Measurements from ENCODE around the gene ARID4A. TPM values are rescaled to one million over a fixed set of nuclear protein-coding genes. Genes with fewer than 3 reads are reported as not detected.

Gene ARID4A
- total RNA-seq, 1 donor = 14.5 TPM

DNA sequence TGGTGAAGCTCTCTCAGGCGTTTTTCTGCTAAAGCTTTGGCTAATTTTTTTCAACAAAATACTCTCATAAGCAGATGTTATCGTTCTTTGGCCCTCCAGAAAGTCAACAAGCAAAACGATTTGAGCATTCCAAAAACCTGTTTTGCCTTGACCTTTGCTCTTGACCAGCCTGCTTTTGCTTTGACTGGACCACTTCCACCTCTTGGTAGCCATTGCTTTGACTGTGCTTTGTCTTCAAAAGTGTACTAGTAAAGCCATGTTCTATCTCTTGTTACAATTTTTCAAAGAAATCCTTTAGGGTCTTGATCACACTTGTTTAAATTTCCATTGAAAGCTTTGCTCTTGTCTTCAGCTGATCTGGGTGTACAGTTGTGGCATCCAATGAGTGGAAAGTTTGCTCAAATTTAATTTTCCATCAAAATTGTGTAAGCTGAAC, 10.7 kb upstream of the ARID4A start:
- peaks cover 82% of the 10 kb centered on the region for H3K36me3 ChIP-seq (ENCODE audit: insufficient read depth, low read length)
- no peak for DNase-seq (ENCODE audit: insufficient read length, low spot score, missing footprints)

DNA sequence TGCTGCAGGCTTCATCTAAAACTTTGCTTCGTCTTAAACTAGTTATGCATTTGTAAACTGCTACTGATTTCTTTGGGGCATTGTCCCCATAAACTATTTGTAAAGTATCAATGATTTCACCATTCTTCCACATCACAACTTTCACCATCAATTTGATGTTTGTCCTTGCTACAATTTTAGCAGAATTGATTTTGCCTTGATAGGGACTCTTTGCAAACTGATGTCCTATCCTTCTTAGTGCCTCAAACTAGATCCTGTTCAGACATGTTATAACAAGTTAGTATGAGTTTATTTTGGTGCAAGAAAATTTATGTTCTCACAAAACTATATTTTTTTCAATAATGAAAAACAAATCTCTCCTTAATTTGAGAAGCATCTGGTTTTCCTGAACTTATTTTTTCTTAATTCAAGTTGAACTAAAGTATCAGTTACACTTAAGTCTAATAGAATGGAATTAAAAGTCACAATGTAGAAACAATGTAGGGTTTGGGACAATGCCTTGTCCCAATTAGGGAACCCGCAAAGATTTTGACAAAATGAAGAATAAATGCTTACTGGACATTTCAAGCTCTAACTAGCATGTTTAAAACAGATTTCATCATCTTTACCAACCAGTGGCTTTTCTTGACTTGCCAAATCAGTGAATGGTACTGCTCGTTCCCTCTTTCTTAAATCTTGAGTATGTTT, 10.1 kb upstream of the ARID4A start:
- H3K79me2 ChIP-seq (ENCODE audit: insufficient read depth, low read length) = peaks cover 97% of the 10 kb centered on the region
- no peaks in the 10 kb centered on the region for H3K27me3 ChIP-seq (ENCODE audit: insufficient read depth, low read length)
- H3K4me2 ChIP-seq (ENCODE audit: insufficient read depth, low read length) = no peak overlapping the region
- TF ChIP-seq, protein P1, sequence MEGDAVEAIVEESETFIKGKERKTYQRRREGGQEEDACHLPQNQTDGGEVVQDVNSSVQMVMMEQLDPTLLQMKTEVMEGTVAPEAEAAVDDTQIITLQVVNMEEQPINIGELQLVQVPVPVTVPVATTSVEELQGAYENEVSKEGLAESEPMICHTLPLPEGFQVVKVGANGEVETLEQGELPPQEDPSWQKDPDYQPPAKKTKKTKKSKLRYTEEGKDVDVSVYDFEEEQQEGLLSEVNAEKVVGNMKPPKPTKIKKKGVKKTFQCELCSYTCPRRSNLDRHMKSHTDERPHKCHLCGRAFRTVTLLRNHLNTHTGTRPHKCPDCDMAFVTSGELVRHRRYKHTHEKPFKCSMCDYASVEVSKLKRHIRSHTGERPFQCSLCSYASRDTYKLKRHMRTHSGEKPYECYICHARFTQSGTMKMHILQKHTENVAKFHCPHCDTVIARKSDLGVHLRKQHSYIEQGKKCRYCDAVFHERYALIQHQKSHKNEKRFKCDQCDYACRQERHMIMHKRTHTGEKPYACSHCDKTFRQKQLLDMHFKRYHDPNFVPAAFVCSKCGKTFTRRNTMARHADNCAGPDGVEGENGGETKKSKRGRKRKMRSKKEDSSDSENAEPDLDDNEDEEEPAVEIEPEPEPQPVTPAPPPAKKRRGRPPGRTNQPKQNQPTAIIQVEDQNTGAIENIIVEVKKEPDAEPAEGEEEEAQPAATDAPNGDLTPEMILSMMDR (IDR thresholded peaks at IDR 0.05; ENCODE audit: extremely low read depth, low read depth, low read length) = no peak
- peaks cover 31% of the 10 kb centered on the region for H4K20me1 ChIP-seq (ENCODE audit: insufficient read depth, low read length)
- peaks cover 6% of the 10 kb centered on the region for H3K4me1 ChIP-seq (ENCODE audit: insufficient read depth, low read length)
- no peaks in the 10 kb centered on the region for H3K9me3 ChIP-seq (ENCODE audit: low read depth, low read length)
- peaks cover 87% of the 10 kb centered on the region for H3K36me3 ChIP-seq (ENCODE audit: insufficient read depth, low read length)
- no peak overlapping the region for H3K27ac ChIP-seq (ENCODE audit: low read depth, low read length)
- DNase-seq (ENCODE audit: insufficient read length, low spot score, missing footprints) = no peak
- no peak overlapping the region for H3K4me3 ChIP-seq (ENCODE audit: insufficient read depth, low read length)
- H2AFZ ChIP-seq (ENCODE audit: low read length) = no peak overlapping the region

More for the DNA sequence above, 10.7 kb upstream of the ARID4A start:
- no peak overlapping the region for H2AFZ ChIP-seq (ENCODE audit: low read length)
- H3K4me2 ChIP-seq (ENCODE audit: insufficient read depth, low read length) = no peak overlapping the region
- peaks cover 97% of the 10 kb centered on the region for H3K79me2 ChIP-seq (ENCODE audit: insufficient read depth, low read length)
- H3K9me3 ChIP-seq (ENCODE audit: low read depth, low read length) = no peaks in the 10 kb centered on the region
- no peaks in the 10 kb centered on the region for H3K27me3 ChIP-seq (ENCODE audit: insufficient read depth, low read length)
- H3K27ac ChIP-seq (ENCODE audit: low read depth, low read length) = no peak overlapping the region
- H3K4me3 ChIP-seq (ENCODE audit: insufficient read depth, low read length) = no peak overlapping the region
- TF ChIP-seq, protein P1 (IDR thresholded peaks at IDR 0.05; ENCODE audit: extremely low read depth, low read depth, low read length) = no peak
- peaks cover 26% of the 10 kb centered on the region for H4K20me1 ChIP-seq (ENCODE audit: insufficient read depth, low read length)
- H3K4me1 ChIP-seq (ENCODE audit: insufficient read depth, low read length) = peaks cover 8% of the 10 kb centered on the region

DNA sequence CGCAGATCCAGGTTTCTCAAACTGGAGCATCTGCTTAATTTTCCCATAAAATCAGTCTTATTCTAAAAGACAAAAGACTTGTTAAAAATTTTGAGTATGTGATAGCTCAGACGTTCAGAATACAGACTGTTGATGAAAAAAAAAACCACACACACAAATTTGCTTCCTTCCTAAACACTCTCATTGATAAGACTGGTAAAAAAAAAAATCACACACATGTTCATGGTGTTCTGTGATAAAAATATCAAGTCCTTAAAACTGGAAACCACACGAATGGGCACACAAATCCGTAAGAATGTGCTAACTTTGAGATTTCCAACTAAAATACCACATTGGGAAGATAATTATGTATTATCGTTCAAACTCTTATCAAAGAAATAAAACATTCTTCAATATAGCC, 6.7 kb upstream of the ARID4A start:
- no peaks in the 10 kb centered on the region for H3K9me3 ChIP-seq (ENCODE audit: low read depth, low read length)
- peaks cover 83% of the 10 kb centered on the region for H3K36me3 ChIP-seq (ENCODE audit: insufficient read depth, low read length)
- peaks cover 100% of the 10 kb centered on the region for H3K79me2 ChIP-seq (ENCODE audit: insufficient read depth, low read length)
- no peak overlapping the region for H3K27ac ChIP-seq (ENCODE audit: low read depth, low read length)
- no peak overlapping the region for H2AFZ ChIP-seq (ENCODE audit: low read length)
- H3K4me1 ChIP-seq (ENCODE audit: insufficient read depth, low read length) = peaks cover 12% of the 10 kb centered on the region
- no peak overlapping the region for H3K4me2 ChIP-seq (ENCODE audit: insufficient read depth, low read length)
- H3K4me3 ChIP-seq (ENCODE audit: insufficient read depth, low read length) = no peak overlapping the region
- peaks cover 48% of the 10 kb centered on the region for H4K20me1 ChIP-seq (ENCODE audit: insufficient read depth, low read length)
- no peaks in the 10 kb centered on the region for H3K27me3 ChIP-seq (ENCODE audit: insufficient read depth, low read length)
- TF ChIP-seq, protein P1 (IDR thresholded peaks at IDR 0.05; ENCODE audit: extremely low read depth, low read depth, low read length) = no peak
- DNase-seq (ENCODE audit: insufficient read length, low spot score, missing footprints) = no peak

DNA sequence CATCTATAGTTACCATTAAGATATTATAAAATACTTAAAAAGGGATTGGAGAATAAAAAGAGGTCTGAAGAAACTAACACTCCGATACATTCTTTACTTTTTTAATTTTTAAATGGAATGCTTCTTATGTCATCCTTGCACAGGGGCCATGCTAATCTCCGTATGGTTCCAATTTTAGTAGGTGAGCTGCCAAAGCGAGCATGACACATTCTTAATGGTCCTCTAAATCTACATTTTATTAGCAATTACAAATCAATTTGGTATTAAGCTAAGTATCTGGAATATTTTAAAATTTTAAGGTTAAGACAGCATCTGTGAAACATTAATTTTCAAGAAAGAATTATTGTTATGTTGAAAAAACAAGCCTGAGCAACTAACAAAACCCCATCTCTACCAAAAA, 6.2 kb upstream of the ARID4A start:
- DNase-seq (ENCODE audit: insufficient read length, low spot score, missing footprints) = no peak
- no peaks in the 10 kb centered on the region for H3K27me3 ChIP-seq (ENCODE audit: insufficient read depth, low read length)
- H3K27ac ChIP-seq (ENCODE audit: low read depth, low read length) = no peak overlapping the region
- no peaks in the 10 kb centered on the region for H3K9me3 ChIP-seq (ENCODE audit: low read depth, low read length)
- H3K4me2 ChIP-seq (ENCODE audit: insufficient read depth, low read length) = no peak overlapping the region
- H3K4me3 ChIP-seq (ENCODE audit: insufficient read depth, low read length) = no peak overlapping the region
- H3K36me3 ChIP-seq (ENCODE audit: insufficient read depth, low read length) = peaks cover 80% of the 10 kb centered on the region
- TF ChIP-seq, protein P1 (IDR thresholded peaks at IDR 0.05; ENCODE audit: extremely low read depth, low read depth, low read length) = no peak
- peaks cover 53% of the 10 kb centered on the region for H4K20me1 ChIP-seq (ENCODE audit: insufficient read depth, low read length)
- no peak overlapping the region for H2AFZ ChIP-seq (ENCODE audit: low read length)
- peaks cover 100% of the 10 kb centered on the region for H3K79me2 ChIP-seq (ENCODE audit: insufficient read depth, low read length)
- H3K4me1 ChIP-seq (ENCODE audit: insufficient read depth, low read length) = peaks cover 15% of the 10 kb centered on the region

Measured in osteoblast (primary cell).